Measurements from ENCODE around the gene SLC7A6. TPM values are rescaled to one million over a fixed set of nuclear protein-coding genes. Genes with fewer than 3 reads are reported as not detected.

The SLC7A6 gene
- total and polyA plus RNA-seq, 9 donors: 3.1 to 14.4 (median 9.0) TPM

DNA sequence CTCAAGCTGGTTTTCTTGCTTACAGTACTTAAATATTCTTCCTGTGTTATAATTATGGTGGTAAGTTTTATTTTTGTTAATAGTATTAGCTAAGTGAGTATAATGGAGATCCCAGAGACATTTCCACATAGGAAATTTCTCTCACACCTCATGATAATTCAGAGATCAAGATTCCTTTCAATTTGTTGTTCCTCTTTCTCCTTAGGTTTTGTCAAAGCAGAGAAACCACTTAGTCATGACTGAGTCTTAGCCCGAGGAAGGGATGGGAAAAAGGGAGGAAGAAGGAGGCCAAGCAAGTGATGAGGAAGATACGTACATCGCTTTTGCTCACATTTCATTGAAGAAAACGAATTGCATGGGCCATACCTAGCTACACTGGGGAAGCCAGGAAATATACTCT is 46.8 kb upstream of the SLC7A6 start:
- 92 to 94% (median 93%) methylated on average over 4 of the region's 4 CpGs for WGBS, 3 donors
- intact Hi-C loops (cut with DNase I): no loop called here
- no peaks in the 10 kb centered on the region for H3K9me3 ChIP-seq
- no peaks in the 10 kb centered on the region for H3K27me3 ChIP-seq
- H3K4me1 ChIP-seq (ENCODE audit: insufficient read depth): no peaks in the 10 kb centered on the region
- DNase-seq: no peak
- H3K4me3 ChIP-seq: no peak overlapping the region
- TF ChIP-seq POLR2A (IDR thresholded peaks at IDR 0.05) (no peak), EP300 (IDR thresholded peaks at IDR 0.05) (no peak)
- TF ChIP-seq, protein P1, sequence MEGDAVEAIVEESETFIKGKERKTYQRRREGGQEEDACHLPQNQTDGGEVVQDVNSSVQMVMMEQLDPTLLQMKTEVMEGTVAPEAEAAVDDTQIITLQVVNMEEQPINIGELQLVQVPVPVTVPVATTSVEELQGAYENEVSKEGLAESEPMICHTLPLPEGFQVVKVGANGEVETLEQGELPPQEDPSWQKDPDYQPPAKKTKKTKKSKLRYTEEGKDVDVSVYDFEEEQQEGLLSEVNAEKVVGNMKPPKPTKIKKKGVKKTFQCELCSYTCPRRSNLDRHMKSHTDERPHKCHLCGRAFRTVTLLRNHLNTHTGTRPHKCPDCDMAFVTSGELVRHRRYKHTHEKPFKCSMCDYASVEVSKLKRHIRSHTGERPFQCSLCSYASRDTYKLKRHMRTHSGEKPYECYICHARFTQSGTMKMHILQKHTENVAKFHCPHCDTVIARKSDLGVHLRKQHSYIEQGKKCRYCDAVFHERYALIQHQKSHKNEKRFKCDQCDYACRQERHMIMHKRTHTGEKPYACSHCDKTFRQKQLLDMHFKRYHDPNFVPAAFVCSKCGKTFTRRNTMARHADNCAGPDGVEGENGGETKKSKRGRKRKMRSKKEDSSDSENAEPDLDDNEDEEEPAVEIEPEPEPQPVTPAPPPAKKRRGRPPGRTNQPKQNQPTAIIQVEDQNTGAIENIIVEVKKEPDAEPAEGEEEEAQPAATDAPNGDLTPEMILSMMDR (IDR thresholded peaks at IDR 0.05): no peak
- no peak overlapping the region for H3K27ac ChIP-seq
- no peaks in the 10 kb centered on the region for H3K36me3 ChIP-seq

DNA sequence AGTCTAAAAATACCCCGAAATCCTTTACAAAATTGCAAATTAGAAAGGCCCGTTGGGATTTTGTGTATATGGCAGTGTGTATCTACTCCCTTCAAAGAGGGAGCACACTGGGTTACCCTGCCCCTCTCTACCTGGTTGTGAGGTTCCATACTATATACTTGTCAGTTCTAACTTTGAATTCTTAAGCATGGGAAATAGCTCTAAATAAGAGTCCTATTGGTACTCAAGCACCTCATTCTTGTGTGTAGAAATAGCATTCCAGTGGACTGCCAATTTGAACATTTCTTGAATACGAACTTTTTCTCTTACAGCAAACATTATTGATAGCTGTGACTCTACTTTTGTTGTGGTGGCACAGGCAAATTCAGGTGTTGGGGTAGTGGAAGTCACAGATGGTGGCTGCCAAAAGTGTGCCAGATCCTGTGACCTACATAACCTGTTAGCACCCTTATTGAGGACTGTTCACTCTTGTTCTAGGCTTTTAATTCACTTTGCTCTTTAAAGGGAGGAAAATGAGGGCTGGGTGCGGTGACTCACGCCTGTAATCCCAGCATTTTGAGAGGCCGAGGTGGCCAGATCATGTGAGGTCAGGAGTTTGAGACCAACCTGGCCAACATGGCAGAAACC is 44.5 kb upstream of the SLC7A6 start:
- TF ChIP-seq, protein P1 (IDR thresholded peaks at IDR 0.05): no peak
- TF ChIP-seq POLR2A (IDR thresholded peaks at IDR 0.05) (no peak), EP300 (IDR thresholded peaks at IDR 0.05) (no peak)
- intact Hi-C loops (cut with DNase I): loop anchor here in 2 of 4 donors (10.0 kb wide), 2 partner anchors 125 to 145 kb away; no protein-coding TSS in a partner anchor
- no peaks in the 10 kb centered on the region for H3K9me3 ChIP-seq
- H3K36me3 ChIP-seq: no peaks in the 10 kb centered on the region
- DNase-seq: no peak
- H3K27ac ChIP-seq: no peak overlapping the region
- no peaks in the 10 kb centered on the region for H3K4me1 ChIP-seq (ENCODE audit: insufficient read depth)
- no peak overlapping the region for H3K4me3 ChIP-seq
- 90 to 93% (median 90%) methylated on average over 6 of the region's 6 CpGs for WGBS, 3 donors
- no peaks in the 10 kb centered on the region for H3K27me3 ChIP-seq

DNA sequence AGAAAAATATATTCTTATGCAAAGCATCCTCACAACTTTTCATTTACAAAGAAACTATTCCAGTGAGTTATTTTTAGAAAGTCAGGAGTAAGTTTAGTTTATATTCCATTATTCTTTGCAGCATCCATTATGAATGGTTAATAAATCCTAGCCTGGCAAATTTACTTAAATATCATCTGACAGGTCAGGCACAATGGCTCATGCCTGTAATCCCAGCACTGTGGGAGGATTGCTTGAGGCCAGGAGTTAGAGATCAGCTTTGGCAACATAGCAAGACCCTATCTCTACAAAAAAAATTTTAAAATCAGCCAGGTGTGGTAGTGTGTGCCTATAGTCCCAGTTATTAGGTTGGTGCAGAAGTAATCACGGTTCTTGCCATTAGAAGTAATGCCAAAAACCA is 41.3 kb upstream of the SLC7A6 start:
- TF ChIP-seq, protein P1 (IDR thresholded peaks at IDR 0.05): no peak
- TF ChIP-seq EP300 (IDR thresholded peaks at IDR 0.05) (no peak), POLR2A (IDR thresholded peaks at IDR 0.05) (no peak)
- WGBS, 3 donors: 87 to 89% (median 89%) methylated on average over 1 of the region's 1 CpG
- Histone ChIP-seq H3K4me3 (no peak overlapping the region), H3K36me3 (no peaks in the 10 kb centered on the region), H3K27me3 (no peaks in the 10 kb centered on the region), H3K4me1 (ENCODE audit: insufficient read depth) (no peaks in the 10 kb centered on the region), H3K27ac (no peak overlapping the region), H3K9me3 (no peaks in the 10 kb centered on the region)
- intact Hi-C loops (cut with DNase I): loop anchor here in 2 of 4 donors (10.0 kb wide), 2 partner anchors 128 to 148 kb away; no protein-coding TSS in a partner anchor
- no peak for DNase-seq

DNA sequence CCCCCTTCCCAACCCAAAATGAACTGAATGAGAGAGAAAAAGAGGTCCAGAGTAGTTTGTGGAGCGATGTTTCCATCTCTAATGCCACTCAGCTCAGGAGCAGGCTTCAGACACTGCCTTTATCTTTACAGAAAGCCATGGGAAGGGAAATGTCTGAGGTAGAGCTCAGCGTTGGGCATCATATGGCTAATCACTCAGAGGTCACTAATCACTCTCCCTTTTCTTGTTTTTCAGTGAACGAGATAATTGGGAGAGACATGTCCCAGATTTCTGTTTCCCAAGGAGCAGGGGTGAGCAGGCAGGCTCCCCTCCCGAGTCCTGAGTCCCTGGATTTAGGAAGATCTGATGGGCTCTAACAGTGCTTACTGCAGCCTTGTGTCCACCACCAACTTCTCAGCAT is 38.2 kb upstream of the SLC7A6 start:
- Histone ChIP-seq H3K27me3 (no peaks in the 10 kb centered on the region), H3K4me3 (no peak overlapping the region), H3K4me1 (ENCODE audit: insufficient read depth) (no peaks in the 10 kb centered on the region), H3K36me3 (no peaks in the 10 kb centered on the region), H3K9me3 (no peaks in the 10 kb centered on the region), H3K27ac (no peak overlapping the region)
- intact Hi-C loops (cut with DNase I): loop anchor here in 2 of 4 donors (5.0 to 10.0 kb wide), 3 partner anchors 131 to 234 kb away; no protein-coding TSS in a partner anchor
- DNase-seq: no peak
- no peak for TF ChIP-seq POLR2A (IDR thresholded peaks at IDR 0.05)
- no peak for TF ChIP-seq EP300 (IDR thresholded peaks at IDR 0.05)
- TF ChIP-seq, protein P1 (IDR thresholded peaks at IDR 0.05): no peak
- WGBS, 3 donors: 70 to 84% (median 83%) methylated on average over 4 of the region's 4 CpGs
